Hepatic stellate cell (primary cell): ENCODE data around the gene ADGRF5.
A peak's percentile ranks its signal among the peaks of the same experiment; 100 is the strongest.

Source experiments
- DNase-seq: peaks from one replicate; pipeline ENCODE4 v3.0.0; 2011; ENCODE audit warnings: low spot score

ADGRF5 gene

DNA sequence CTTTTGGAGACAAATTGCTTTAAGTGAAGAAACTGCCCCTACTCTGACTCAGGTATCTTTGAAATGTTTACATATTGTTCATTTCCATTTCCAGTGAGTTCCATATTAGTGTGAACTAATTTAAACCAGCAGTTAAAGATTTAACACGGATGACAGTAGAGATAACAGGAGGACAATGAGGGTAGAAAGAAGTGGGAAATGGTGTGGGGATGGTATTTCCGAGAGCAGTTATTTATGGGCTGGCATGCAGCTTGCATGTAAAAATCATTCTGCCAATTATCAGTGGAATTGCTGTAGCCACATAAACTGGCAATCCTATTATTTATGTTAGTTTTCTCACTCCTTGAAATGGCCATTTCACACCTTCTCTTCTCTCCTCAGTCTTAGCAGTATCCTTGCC, 8.6 kb upstream of the ADGRF5 start:
- no peak for DNase-seq

- no peak for DNase-seq
Measured at GRCh38 chr6:46927066-46927465, 5.3 kb upstream of the ADGRF5 start.

DNA sequence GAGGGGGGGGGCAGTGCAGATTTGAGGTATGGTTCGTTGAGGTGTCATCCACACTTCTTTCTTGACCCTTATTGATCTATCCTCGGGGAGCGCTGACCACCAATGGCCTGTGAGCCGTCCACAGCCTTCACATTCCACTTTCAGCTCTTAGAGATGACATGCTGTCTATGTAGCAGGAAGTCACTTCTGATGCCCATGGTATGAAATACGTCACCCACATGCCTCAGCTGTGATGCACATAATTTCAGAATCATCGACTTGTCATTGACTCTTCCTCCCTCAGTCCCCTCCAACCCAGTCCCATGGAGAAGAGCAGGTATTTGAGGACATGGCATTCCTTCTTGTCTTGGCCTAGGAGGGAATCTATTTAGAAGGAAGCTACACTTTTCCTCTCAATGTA, 4.7 kb upstream of the ADGRF5 start:
- peak; percentile 27 for DNase-seq

DNA sequence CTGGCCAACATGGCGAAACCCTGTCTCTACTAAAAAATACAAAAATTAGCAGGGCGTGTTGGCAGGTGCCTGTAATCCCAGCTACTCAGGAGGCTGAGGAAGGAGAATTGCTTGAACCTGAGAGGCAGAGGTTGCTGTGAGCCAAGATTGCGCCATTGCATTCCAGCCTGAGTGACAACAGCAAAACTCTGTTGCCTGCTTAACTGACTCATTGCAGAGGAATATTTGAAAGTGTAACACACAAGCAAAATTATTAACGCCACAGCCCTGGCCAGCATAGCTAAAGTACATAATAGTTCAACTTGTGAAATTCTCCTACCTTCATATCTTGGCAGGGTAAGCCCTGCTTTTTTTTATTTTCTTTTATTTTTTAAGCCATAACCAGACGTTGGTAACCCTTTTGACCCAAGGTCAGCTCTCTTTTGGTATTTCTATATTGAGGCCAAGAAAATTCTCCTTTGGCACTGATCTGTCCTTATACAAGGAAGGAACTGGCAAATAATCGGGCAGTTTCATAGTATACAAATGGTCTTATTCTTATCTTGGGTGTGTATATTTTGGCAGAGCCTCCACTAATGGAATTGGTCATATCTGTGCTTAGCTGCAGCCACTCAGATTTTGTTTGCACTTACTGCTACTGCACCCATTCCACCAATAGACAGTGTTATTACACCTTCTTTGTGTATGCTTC, 4.0 kb upstream of the ADGRF5 start:
- no peak for DNase-seq

DNA sequence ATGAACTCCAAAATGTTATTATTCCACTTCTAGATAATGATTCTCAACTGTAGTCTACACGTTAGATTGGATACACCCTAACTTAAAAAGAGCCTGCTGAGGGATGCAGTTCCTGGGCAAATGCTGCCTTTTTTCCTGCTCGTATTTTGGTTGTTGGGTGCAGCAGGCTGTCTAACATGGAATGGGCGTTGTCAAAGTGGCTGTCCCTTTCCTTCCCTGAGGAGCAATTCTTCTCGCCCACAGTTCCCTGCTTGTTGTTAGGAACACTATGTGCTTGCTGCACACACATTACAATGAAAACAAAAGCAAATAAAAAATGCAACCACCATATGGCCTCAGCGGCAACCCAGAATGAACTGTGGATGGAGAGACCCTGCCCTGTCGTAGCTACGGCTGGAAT, 1.7 kb upstream of the ADGRF5 start:
- DNase-seq = no peak

GRCh38 chr6:46921059-46921458, 679 bp downstream of the ADGRF5 start:
- DNase-seq = no peak

- DNase-seq = no peak
Measured at GRCh38 chr6:46918806-46919205, 2.9 kb downstream of the ADGRF5 start.

- no peak for DNase-seq
Measured at GRCh38 chr6:46917002-46917545, 4.7 kb downstream of the ADGRF5 start.

- no peak for DNase-seq
Measured at GRCh38 chr6:46915866-46916265, 5.9 kb downstream of the ADGRF5 start.

GRCh38 chr6:46915380-46915779, 6.4 kb downstream of the ADGRF5 start:
- no peak for DNase-seq

DNA sequence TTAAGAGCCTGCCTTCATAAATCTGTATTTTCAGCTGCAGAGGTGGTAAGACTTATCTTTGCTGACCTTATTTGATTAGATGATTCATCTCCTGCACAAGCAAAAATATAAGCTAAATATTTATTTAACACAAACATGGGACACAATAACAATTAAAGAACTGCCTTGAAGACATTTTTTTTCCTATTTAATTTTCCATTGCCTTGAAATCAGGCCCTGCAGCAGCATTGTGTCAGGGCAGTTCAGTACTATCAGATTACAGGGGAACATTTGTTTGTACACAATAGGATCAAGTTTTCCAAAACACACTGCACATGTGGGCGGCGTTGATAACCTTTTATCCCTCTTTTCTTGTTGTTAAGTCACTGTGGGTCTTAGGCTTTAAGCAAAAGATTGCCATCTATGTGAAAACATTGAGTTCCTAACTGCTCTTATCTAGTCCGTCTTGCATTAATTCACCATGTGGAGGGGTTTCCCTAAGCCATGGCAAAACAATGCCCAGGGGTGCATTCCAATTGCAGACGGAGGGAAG, 7.4 kb downstream of the ADGRF5 start:
- no peak for DNase-seq

DNA sequence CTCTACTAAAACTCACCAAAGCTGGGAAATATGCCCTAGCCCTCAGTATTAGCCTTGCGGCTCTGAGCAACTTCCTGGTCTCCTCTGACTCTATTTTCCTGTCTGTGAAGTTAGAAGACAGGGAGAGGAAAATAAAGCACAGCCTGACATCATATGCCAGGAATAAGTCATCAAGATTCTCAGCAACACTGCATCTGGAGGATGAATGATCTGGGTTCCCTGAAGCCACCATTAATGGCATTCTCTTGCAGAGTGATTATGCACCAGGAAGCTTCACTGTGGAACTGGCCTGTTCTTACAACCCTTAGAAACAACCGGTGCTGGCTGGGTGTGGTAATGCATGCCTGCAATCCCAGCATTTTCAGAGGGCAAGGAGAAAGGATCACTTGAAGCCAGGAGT, 12.4 kb downstream of the ADGRF5 start:
- DNase-seq = no peak

GRCh38 chr6:46906776-46907175, 15.0 kb downstream of the ADGRF5 start:
- DNase-seq = no peak

GRCh38 chr6:46904117-46904516, 17.6 kb downstream of the ADGRF5 start:
- DNase-seq = no peak

GRCh38 chr6:46903175-46903574, 18.6 kb downstream of the ADGRF5 start:
- DNase-seq = no peak

- no peak for DNase-seq
Measured at GRCh38 chr6:46901882-46902314, 19.8 kb downstream of the ADGRF5 start.

DNA sequence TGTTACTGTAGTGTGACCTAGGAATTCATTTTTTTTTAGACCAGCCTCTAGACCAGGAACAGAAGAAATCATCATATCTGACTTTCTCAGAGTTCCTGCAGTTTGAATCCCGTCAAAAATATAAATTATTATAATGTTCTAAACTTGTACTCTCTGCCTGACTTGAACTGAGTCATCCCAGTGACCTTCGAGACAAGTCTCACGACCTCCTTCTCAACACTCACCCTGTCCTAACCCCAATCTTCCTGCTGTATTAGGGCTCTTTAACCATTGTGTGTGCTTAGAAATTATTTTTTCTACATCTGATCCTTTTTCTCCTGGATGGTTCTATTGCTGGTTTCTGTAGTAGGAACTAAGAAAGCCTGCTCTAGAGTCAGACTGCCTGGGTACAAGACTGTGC, 21.5 kb downstream of the ADGRF5 start:
- DNase-seq = no peak

DNA sequence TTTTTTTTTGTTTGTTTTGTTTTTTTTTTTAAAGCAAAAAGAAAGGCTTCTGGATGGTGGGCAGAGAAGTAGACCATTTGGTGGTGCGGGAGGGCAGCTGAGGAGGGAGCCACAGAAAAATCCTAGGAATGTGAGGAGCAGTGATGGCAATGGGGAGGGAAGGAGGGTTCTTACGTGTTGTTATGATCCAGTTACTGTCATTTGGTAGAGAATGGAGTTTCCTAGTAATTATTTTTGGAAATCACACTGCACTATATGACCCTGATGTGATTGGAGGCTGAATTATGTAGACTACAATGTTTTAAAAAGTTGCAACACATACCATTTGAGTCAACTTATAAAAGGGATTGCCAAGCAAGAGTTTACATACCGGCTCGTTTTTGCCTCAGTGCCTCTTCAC, 22.1 kb downstream of the ADGRF5 start:
- no peak for DNase-seq

DNA sequence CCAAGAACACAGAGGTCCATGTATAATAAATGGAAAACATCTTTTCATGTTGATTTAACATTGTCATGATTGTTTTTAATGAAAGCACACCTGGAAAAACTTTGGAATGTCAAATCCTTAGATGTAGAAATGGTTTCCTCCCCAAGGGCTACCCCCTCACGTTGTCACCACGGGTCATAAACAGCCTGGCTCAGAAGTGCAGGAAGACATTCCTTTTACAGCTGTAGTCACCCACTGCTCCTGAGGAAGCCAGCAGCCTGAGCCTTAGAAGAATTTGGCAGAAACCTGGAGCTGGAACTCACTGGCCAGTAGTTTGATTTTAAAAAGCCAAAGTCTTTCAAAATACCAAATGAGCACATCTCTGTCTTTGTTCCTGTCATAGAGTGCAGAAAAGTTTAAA, 23.7 kb downstream of the ADGRF5 start:
- DNase-seq = no peak

- DNase-seq = no peak
Measured at GRCh38 chr6:46896871-46897270, 24.9 kb downstream of the ADGRF5 start.

GRCh38 chr6:46895930-46896329, 25.8 kb downstream of the ADGRF5 start:
- no peak for DNase-seq

GRCh38 chr6:46894433-46894832, 27.3 kb downstream of the ADGRF5 start:
- DNase-seq = no peak

- no peak for DNase-seq
Measured at GRCh38 chr6:46893648-46894047, 28.1 kb downstream of the ADGRF5 start.

- no peak for DNase-seq
Measured at GRCh38 chr6:46891252-46891795, 30.4 kb downstream of the ADGRF5 start.
